ENCODE data around the gene IL24.

Gene IL24

DNA sequence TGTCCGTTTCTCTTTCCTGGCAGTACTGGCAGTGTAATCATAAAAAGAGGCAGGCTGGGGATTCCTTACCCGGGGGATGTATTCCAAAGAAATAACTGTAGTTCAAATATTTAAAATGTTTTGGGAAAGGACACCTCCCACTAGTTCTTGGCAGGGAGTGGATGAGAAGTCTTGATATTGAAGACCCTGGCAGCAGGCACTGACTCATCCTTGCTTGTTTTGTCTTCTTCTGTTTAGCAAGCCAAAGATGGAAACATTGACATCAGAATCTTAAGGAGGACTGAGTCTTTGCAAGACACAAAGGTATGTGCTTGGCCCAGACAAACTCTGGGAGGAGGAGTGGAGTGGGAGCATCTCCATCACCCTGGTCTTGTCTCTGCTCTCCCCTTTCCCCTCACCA, 31.2 kb upstream of the IL24 start:
- Mint-ChIP-seq H3K27me3 (peaks cover 56% of the 10 kb centered on the region), H3K4me1 (ENCODE audit: low read depth) (no peaks in the 10 kb centered on the region), H3K36me3 (ENCODE audit: low read depth) (no peaks in the 10 kb centered on the region), H3K4me3 (no peak overlapping the region), H3K9me3 (no peaks in the 10 kb centered on the region), H3K27ac (no peak overlapping the region)
- intact Hi-C loops (cut with micrococcal nuclease), result no loop called here

DNA sequence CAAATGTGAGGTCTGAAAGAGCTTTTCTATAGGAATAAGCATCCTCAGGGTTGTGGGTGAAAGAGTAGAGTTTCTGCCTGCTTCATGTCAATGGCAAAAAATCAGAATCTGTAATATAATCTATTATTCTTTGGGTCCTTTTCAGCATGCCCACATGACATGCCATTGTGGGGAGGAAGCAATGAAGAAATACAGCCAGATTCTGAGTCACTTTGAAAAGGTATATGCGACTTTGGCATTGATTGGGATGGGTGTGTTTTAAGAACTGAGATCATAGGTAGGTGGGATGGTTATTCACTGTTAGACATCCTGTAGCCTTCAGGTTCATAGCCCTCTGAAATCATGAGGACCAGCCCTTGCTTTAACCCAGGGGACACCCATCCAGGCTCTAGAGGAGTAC, 30.0 kb upstream of the IL24 start:
- Mint-ChIP-seq H3K4me1 (ENCODE audit: low read depth) (no peaks in the 10 kb centered on the region), H3K36me3 (ENCODE audit: low read depth) (no peaks in the 10 kb centered on the region), H3K27ac (no peak overlapping the region), H3K27me3 (peaks cover 46% of the 10 kb centered on the region), H3K4me3 (no peak overlapping the region), H3K9me3 (no peaks in the 10 kb centered on the region)
- intact Hi-C loops (cut with micrococcal nuclease), result no loop called here

DNA sequence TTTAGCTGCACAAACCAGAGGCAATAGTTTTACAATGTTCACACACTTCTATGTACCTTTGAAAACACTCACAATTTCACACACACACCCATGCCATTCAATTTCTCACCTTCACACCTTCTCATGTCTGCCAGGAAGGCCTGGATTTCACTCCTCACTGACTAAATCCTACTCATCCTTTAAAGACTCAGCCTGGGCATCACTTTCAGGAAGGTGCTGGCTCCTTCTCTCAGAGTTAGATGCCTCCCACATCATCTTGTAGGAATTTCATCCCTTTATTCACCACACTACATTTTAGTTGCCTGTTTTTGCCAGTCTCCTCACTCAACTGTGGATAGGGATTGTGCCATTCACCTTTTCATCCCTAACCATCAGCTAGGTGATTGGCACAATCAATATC, 29.5 kb upstream of the IL24 start:
- Mint-ChIP-seq H3K27ac (no peak overlapping the region), H3K9me3 (no peaks in the 10 kb centered on the region), H3K36me3 (ENCODE audit: low read depth) (no peaks in the 10 kb centered on the region), H3K27me3 (peaks cover 46% of the 10 kb centered on the region), H3K4me3 (no peak overlapping the region), H3K4me1 (ENCODE audit: low read depth) (no peaks in the 10 kb centered on the region)
- intact Hi-C loops (cut with micrococcal nuclease), result no loop called here

DNA sequence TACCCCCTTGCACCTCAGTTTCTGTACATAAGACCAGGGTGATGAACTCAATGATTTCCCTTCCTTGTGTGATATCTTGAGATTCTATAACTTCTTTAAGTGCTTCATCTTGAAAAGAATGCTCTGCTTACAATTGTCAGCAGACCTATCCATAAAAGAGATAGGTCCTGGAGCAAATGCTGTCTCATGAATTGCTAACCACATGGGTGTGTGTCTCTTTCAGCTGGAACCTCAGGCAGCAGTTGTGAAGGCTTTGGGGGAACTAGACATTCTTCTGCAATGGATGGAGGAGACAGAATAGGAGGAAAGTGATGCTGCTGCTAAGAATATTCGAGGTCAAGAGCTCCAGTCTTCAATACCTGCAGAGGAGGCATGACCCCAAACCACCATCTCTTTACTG, 29.0 kb upstream of the IL24 start:
- Mint-ChIP-seq H3K4me3 (no peak overlapping the region), H3K27ac (no peak overlapping the region), H3K36me3 (ENCODE audit: low read depth) (no peaks in the 10 kb centered on the region), H3K9me3 (no peaks in the 10 kb centered on the region), H3K27me3 (peaks cover 40% of the 10 kb centered on the region), H3K4me1 (ENCODE audit: low read depth) (no peaks in the 10 kb centered on the region)
- intact Hi-C loops (cut with micrococcal nuclease), result no loop called here

DNA sequence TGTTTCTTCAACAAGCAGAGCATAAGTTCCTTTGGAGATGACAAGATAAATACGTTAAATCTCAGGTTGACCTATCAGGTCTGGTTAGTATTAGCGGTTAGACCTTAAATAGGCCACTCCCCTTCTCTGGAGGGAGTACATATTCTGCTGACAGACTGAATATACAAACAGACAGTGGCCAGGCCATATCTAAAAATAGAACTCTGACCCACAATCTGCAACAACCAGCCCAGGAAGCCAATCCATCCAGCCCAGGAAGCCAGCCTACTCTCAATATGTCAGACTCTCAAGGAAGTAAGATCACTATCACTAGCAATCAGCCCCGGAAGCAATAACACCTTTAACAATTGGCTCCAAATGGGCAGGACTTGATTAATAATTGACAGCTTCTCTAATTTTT, 25.1 kb upstream of the IL24 start:
- Mint-ChIP-seq H3K27ac (no peak overlapping the region), H3K36me3 (ENCODE audit: low read depth) (no peaks in the 10 kb centered on the region), H3K4me3 (no peak overlapping the region)

DNA sequence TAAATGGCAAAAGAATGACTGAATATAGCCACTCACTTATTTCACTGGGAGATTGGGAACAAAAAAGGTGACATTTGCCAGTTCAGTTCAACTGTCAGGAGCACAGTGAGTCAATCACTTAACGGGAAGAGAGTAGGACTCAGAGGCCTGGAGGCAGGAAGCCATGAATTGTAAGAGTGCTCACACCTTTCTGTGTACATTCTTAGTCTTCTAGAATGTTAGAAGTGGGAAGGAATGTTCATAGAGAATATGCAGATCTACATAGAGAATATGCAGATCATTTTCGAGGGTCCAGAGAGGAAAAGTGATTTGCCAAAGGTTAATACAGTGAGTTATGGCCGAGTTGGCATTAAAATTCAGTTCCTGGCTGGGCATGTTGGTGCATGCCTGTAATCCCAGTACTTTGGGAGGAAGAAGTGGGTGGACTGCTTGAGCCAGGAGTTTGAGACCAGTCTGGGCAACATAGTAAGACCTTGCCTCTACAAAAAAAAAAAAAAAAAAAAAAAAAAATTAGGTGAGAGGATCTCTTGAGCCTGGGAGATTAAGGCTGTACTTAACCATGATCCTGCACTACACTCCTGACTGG, 23.5 kb upstream of the IL24 start:
- H3K27me3 Mint-ChIP-seq, result peaks cover 16% of the 10 kb centered on the region
- no peak overlapping the region for H3K4me3 Mint-ChIP-seq
- no peaks in the 10 kb centered on the region for H3K36me3 Mint-ChIP-seq (ENCODE audit: low read depth)
- no peak overlapping the region for H3K27ac Mint-ChIP-seq
- H3K9me3 Mint-ChIP-seq, result peaks cover 18% of the 10 kb centered on the region
- no peaks in the 10 kb centered on the region for H3K4me1 Mint-ChIP-seq (ENCODE audit: low read depth)
- intact Hi-C loops (cut with micrococcal nuclease), result no loop called here

More for the DNA sequence above, 25.1 kb upstream of the IL24 start:
- intact Hi-C loops (cut with micrococcal nuclease), result no loop called here
- Mint-ChIP-seq H3K9me3 (peaks cover 9% of the 10 kb centered on the region), H3K4me1 (ENCODE audit: low read depth) (no peaks in the 10 kb centered on the region), H3K27me3 (peaks cover 27% of the 10 kb centered on the region)

DNA sequence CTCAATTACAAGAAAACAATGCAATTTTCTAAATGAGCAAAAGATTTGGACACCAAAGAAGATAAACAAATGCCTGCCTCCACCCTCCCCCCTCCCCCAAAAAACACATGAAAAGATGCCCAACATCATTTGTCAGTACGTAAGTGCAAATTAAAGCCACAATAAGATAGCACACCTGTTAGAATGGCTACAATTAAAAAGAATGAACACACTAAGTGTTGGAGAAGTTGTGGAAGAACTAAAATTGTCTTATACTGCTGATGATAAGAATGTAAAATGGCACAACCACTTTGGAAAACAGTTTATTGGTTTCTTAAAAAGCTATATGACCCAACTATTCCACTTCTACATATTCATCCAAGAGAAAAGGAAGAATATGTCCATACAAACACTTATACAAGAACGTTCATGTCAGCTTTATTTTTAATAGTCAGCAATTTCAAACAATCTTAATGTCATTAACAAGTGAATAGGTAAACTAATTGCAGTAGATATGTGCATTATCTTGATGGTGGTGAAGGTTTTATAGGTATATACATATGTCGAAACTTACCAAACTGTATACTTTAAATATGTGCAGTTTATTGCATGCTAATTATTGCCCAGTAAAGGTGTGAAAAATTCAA, 21.4 kb upstream of the IL24 start:
- intact Hi-C loops (cut with micrococcal nuclease), result no loop called here

DNA sequence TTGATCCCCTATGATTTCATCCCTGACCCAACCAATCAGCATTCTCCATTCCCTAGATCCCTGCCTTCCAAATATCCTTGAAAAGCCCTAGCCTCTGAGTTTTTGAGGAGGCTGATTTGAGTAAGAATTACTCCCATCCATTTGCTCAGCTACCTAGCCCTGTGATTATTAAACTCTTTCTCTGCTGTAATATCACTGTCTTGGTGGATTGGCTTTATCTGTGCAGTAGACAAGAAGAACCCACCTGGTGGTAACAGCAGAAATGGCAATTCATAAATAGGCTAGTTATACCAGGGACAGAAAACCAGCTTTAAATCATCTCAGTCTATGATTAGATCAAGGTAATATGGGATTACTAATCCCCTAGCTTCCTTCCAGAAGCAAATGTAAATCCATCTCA, 18.8 kb upstream of the IL24 start:
- Mint-ChIP-seq H3K27ac (no peak overlapping the region), H3K27me3 (peaks cover 11% of the 10 kb centered on the region), H3K9me3 (peaks cover 27% of the 10 kb centered on the region), H3K4me1 (ENCODE audit: low read depth) (no peaks in the 10 kb centered on the region), H3K36me3 (ENCODE audit: low read depth) (no peaks in the 10 kb centered on the region), H3K4me3 (no peak overlapping the region)
- intact Hi-C loops (cut with micrococcal nuclease), result no loop called here

More for the DNA sequence above, 21.4 kb upstream of the IL24 start:
- peaks cover 27% of the 10 kb centered on the region for H3K9me3 Mint-ChIP-seq
- no peaks in the 10 kb centered on the region for H3K4me1 Mint-ChIP-seq (ENCODE audit: low read depth)
- H3K36me3 Mint-ChIP-seq (ENCODE audit: low read depth), result no peaks in the 10 kb centered on the region
- peaks cover 8% of the 10 kb centered on the region for H3K27me3 Mint-ChIP-seq
- H3K4me3 Mint-ChIP-seq, result no peak overlapping the region
- no peak overlapping the region for H3K27ac Mint-ChIP-seq

DNA sequence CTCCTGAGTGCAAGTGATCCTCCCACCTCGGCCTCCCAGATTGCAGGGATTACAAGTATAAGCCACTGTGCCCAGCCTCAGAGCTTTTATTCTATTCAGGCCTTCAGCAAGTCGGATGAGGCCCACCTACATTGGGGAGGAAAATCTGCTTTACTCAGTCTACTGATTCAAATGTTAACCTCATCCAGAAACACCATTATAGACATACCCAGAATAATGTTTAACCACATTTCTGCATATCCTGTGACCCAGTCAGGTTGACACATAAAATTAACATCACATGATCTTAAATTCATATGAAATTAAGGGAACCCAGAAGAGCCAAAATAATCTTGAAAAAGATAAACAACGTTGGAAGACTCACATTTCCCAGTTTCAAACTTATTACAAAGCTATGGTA, 16.9 kb upstream of the IL24 start:
- intact Hi-C loops (cut with micrococcal nuclease), result no loop called here
- peaks cover 13% of the 10 kb centered on the region for H3K27me3 Mint-ChIP-seq
- H3K4me3 Mint-ChIP-seq, result no peak overlapping the region

DNA sequence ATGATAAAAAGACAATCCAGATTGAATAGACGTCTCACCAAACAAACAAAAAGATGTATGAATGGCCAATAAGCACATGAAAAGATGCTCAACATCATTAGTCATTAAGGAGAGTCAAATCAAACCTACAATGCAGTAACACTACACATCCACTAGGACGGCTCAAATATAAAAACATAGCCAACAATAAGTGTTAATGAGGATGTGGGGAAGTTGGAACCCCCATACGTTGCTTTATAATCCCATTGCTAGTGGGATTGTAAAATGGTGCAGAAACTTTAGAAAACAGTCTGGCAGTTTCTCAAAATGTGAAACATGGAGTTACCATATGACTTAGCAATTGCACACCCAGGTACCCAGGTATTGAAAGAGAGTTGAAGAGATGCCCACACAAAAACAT, 14.7 kb upstream of the IL24 start:
- Mint-ChIP-seq H3K4me1 (ENCODE audit: low read depth) (no peaks in the 10 kb centered on the region), H3K36me3 (ENCODE audit: low read depth) (no peaks in the 10 kb centered on the region), H3K9me3 (peaks cover 18% of the 10 kb centered on the region), H3K4me3 (no peak overlapping the region), H3K27ac (no peak overlapping the region), H3K27me3 (peaks cover 24% of the 10 kb centered on the region)
- intact Hi-C loops (cut with micrococcal nuclease), result no loop called here

More for the DNA sequence above, 16.9 kb upstream of the IL24 start:
- Mint-ChIP-seq H3K27ac (no peak overlapping the region), H3K4me1 (ENCODE audit: low read depth) (no peaks in the 10 kb centered on the region), H3K36me3 (ENCODE audit: low read depth) (no peaks in the 10 kb centered on the region), H3K9me3 (peaks cover 27% of the 10 kb centered on the region)

DNA sequence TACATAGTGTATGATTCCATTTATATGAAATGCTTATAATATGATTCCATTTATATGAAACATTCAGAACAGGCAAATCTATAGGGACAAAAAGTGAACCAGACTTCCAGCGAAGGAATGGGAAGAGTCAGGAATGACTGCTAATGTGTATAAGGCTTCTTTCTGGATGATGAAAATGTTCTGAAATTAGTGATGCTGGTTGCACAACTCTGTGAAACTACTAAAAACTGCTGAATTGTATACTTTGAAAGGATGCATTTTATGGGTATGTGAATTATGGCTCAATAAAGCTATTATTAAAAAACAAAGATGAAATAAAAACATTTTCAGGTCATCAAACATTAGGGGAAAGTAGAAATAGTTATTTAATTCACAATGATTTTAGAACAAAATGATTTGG, 14.1 kb upstream of the IL24 start:
- Mint-ChIP-seq H3K4me1 (ENCODE audit: low read depth) (no peaks in the 10 kb centered on the region), H3K36me3 (ENCODE audit: low read depth) (no peaks in the 10 kb centered on the region), H3K4me3 (no peak overlapping the region), H3K9me3 (peaks cover 14% of the 10 kb centered on the region), H3K27ac (no peak overlapping the region), H3K27me3 (peaks cover 27% of the 10 kb centered on the region)
- intact Hi-C loops (cut with micrococcal nuclease), result no loop called here

DNA sequence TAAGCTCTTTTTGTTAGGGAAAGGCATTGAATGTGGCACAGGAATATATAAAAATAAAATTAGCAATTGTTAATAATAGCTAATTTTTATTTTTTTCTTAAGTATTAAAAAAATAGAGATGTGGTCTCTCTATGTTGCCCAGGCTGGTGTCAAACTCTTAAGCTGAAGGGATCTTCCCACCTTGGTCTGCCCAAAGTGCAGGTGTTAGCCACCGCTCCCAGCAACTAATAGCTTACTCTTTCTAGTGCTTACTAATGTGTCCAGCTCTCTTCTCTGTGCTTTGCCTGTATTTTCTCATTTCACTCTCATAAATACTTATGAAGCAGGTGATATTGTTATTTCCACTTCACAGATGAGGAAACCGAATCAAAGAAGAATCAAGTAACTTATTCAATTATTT, 13.4 kb upstream of the IL24 start:
- intact Hi-C loops (cut with micrococcal nuclease), result no loop called here
- no peaks in the 10 kb centered on the region for H3K36me3 Mint-ChIP-seq (ENCODE audit: low read depth)
- no peak overlapping the region for H3K4me3 Mint-ChIP-seq
- H3K9me3 Mint-ChIP-seq, result peaks cover 7% of the 10 kb centered on the region
- H3K4me1 Mint-ChIP-seq (ENCODE audit: low read depth), result no peaks in the 10 kb centered on the region
- no peak overlapping the region for H3K27ac Mint-ChIP-seq
- H3K27me3 Mint-ChIP-seq, result peaks cover 30% of the 10 kb centered on the region

DNA sequence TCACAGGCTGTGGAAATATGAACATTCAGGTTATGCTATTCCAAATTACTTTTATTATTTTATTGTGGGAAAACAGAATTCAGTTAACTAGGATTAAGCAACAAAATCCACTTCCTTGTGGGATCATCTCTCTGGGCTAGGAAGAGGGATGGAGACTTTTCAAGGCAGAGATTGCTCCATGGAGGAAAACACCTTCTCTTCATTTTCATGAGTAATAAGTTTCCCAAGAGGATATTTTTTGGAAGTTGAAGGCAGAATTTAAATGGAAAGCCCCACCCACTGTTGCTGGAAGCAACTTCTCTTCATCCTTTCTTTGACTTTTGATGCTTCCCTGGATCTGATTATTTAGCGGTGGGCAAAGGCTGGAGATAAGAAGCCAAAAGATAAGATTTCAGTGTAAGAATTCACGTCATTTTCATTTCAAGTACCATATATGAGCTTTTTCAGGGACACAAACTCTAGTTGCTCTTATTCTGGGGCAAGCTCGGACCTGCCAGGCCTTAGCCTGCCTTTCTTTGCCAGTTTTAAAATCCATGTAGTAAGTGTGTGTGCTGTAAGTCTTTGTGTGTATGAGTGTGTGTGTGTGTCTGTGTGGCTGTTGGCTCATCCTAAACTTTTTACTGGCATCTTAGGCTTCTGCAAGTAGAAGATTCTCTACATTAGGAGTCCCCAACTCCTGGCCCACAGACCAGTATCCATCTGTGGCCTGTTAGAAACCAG, 11.7 kb upstream of the IL24 start:
- Mint-ChIP-seq H3K36me3 (ENCODE audit: low read depth) (no peaks in the 10 kb centered on the region), H3K27ac (no peak overlapping the region), H3K9me3 (no peaks in the 10 kb centered on the region), H3K4me3 (no peak overlapping the region), H3K27me3 (peaks cover 32% of the 10 kb centered on the region), H3K4me1 (ENCODE audit: low read depth) (peaks cover 4% of the 10 kb centered on the region)
- intact Hi-C loops (cut with micrococcal nuclease), result no loop called here

DNA sequence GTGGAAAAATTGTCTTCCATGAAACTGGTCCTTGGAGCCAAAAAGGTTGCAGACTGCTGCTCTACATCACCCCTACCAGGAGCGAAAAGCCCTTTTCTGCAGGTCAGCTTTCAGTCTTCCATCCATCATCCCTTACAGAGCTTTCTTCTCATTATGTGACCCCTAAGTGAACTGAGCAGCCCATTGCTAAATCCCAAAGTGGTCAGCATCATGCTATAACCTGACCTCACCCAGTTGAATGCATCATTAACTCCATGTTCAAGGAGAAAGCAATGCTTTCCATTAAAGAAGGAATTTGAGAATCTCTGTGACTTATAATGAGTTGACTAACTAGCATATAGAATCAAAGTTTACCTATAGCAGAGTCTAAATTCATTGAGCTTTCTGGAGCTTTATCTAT, 10.4 kb upstream of the IL24 start:
- H3K9me3 Mint-ChIP-seq, result no peaks in the 10 kb centered on the region
- no peak overlapping the region for H3K4me3 Mint-ChIP-seq
- peaks cover 40% of the 10 kb centered on the region for H3K27me3 Mint-ChIP-seq
- H3K4me1 Mint-ChIP-seq (ENCODE audit: low read depth), result peaks cover 17% of the 10 kb centered on the region
- no peak overlapping the region for H3K27ac Mint-ChIP-seq
- intact Hi-C loops (cut with micrococcal nuclease), result no loop called here
- H3K36me3 Mint-ChIP-seq (ENCODE audit: low read depth), result no peaks in the 10 kb centered on the region

Data from dendritic cell treated with granulocyte-macrophage colony-stimulating factor and Interleukin-4, amounts not matched to agents 40 ng/mL and 50 ng/mL, for 4 days (primary cell).